ENCODE measurements around the gene DCP1B. TPM values are rescaled to one million over a fixed set of nuclear protein-coding genes. Genes with fewer than 3 reads are reported as not detected.

The DCP1B gene
- total and polyA plus RNA-seq, 2 experiments from 2014 or later: 13.4 to 20.9 TPM

DNA sequence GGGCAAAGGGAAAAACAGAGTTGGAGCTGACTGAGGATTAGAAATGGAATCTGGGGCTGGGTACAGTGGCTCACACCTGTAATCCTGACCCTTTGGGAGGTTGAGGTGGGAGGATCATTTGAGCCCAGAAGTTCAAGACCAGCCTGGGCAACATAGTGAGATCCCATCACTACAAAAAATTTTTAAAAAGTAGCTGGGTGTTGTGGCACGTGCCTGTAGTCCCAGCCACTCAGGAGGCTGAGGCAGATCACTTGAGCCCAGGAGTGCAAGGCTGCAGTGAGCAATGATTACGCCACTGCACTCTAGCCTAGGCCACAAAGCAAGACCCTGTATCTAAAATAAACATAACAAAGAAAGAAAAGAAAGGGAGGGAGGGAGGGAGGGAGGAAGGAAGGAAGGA, 14.9 kb upstream of the DCP1B start:
- Histone ChIP-seq H3K9me2 (replicated peaks; ENCODE audit: insufficient read depth) (no peaks in the 10 kb centered on the region), H3K27ac (no peak overlapping the region), H4K20me1 (ENCODE audit: insufficient read depth, poor library complexity, severe bottlenecking) (no peaks in the 10 kb centered on the region), H3K27me3 (no peaks in the 10 kb centered on the region), H3K9me3 (ENCODE audit: low read depth) (no peaks in the 10 kb centered on the region), H3K79me2 (no peaks in the 10 kb centered on the region), H3K36me3 (replicated peaks; ENCODE audit: insufficient read depth, low read depth) (no peaks in the 10 kb centered on the region), H3K4me1 (ENCODE audit: insufficient read depth) (peaks cover 5% of the 10 kb centered on the region), H2AFZ (no peak overlapping the region), H3K4me3 (no peak overlapping the region), H3K4me2 (no peak overlapping the region)
- DNase-seq (ENCODE audit: low spot score): no peak
- WGBS (ENCODE audit: low lambda C conversion rate, missing lambda C conversion rate): 83% methylated on average over 2 of the region's 2 CpGs
- no peak for TF ChIP-seq EZH2phosphoT487 (IDR thresholded peaks at IDR 0.05; ENCODE audit: low read depth, severe bottlenecking, unreplicated experiment)
- no peak for TF ChIP-seq EZH2 (IDR thresholded peaks at IDR 0.05; ENCODE audit: borderline replicate concordance)
- no peak for TF ChIP-seq CTCF (IDR thresholded peaks at IDR 0.05; ENCODE audit: poor library complexity)

DNA sequence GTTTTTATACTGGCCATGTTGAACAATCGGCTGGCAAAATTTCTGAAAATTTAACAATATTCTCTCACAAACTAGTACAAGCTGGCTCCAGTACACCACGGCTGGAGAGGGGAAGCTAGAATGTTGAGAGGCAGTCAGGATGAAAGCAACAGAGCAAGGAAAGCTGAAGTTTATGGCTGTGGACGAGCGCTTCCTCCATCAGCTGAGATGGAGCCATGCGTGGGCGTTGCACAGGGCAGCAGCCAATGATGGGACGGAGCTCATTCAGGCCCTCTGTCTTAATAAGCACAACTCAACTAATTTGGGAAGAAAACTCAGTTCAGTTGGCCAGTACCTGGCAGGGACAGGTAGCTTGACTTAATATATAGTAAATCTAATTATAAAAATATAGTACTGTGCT, 14.1 kb upstream of the DCP1B start:
- Histone ChIP-seq H3K9me2 (replicated peaks; ENCODE audit: insufficient read depth) (no peaks in the 10 kb centered on the region), H3K79me2 (no peaks in the 10 kb centered on the region), H3K27ac (no peak overlapping the region), H3K4me3 (no peak overlapping the region), H2AFZ (no peak overlapping the region), H3K27me3 (no peaks in the 10 kb centered on the region), H4K20me1 (ENCODE audit: insufficient read depth, poor library complexity, severe bottlenecking) (no peaks in the 10 kb centered on the region), H3K36me3 (replicated peaks; ENCODE audit: insufficient read depth, low read depth) (no peaks in the 10 kb centered on the region), H3K9me3 (ENCODE audit: low read depth) (no peaks in the 10 kb centered on the region), H3K4me2 (no peak overlapping the region), H3K4me1 (ENCODE audit: insufficient read depth) (peaks cover 6% of the 10 kb centered on the region)
- 88% methylated on average over 7 of the region's 7 CpGs for WGBS (ENCODE audit: low lambda C conversion rate, missing lambda C conversion rate)
- no peak for DNase-seq (ENCODE audit: low spot score)
- TF ChIP-seq EZH2 (IDR thresholded peaks at IDR 0.05; ENCODE audit: borderline replicate concordance) (no peak), EZH2phosphoT487 (IDR thresholded peaks at IDR 0.05; ENCODE audit: low read depth, severe bottlenecking, unreplicated experiment) (no peak), CTCF (IDR thresholded peaks at IDR 0.05; ENCODE audit: poor library complexity) (no peak)

GRCh38 chr12:2017546-2018337, 13.5 kb upstream of the DCP1B start:
- no peaks in the 10 kb centered on the region for H4K20me1 ChIP-seq (ENCODE audit: insufficient read depth, poor library complexity, severe bottlenecking)
- no peak overlapping the region for H3K4me3 ChIP-seq
- H3K4me1 ChIP-seq (ENCODE audit: insufficient read depth): peaks cover 10% of the 10 kb centered on the region
- no peak for TF ChIP-seq CTCF (IDR thresholded peaks at IDR 0.05; ENCODE audit: poor library complexity)
- TF ChIP-seq EZH2phosphoT487 (IDR thresholded peaks at IDR 0.05; ENCODE audit: low read depth, severe bottlenecking, unreplicated experiment): no peak
- TF ChIP-seq EZH2 (IDR thresholded peaks at IDR 0.05; ENCODE audit: borderline replicate concordance): no peak
- H3K9me2 ChIP-seq (replicated peaks; ENCODE audit: insufficient read depth): no peaks in the 10 kb centered on the region
- H3K79me2 ChIP-seq: no peaks in the 10 kb centered on the region
- no peaks in the 10 kb centered on the region for H3K9me3 ChIP-seq (ENCODE audit: low read depth)
- WGBS (ENCODE audit: low lambda C conversion rate, missing lambda C conversion rate): 54% methylated on average over 12 of the region's 12 CpGs
- no peaks in the 10 kb centered on the region for H3K36me3 ChIP-seq (replicated peaks; ENCODE audit: insufficient read depth, low read depth)
- no peak overlapping the region for H3K4me2 ChIP-seq
- H3K27ac ChIP-seq: no peak overlapping the region
- H2AFZ ChIP-seq: no peak overlapping the region
- DNase-seq (ENCODE audit: low spot score): no peak
- H3K27me3 ChIP-seq: no peaks in the 10 kb centered on the region

All from hepatocyte (in vitro differentiated cells).